A549 (cell line): Measurements from ENCODE around the gene PRX. TPM values are rescaled to one million over a fixed set of nuclear protein-coding genes. Genes with fewer than 3 reads are reported as not detected.

Experiments
- ATAC-seq, 2 experiments: fragments of 200-7000 bp in 1 of 2; fragments of >200 bp in 1 of 2; cut with Nextera tagmentation in 1 of 2; cut with Tn5 transposase in 1 of 2; 3 replicates each; pipeline versions ENCODE4 v1.8.0 to v1.9.1; 2018 to 2020; ENCODE audit warnings: mild to moderate bottlenecking in 1 of 2, moderate library complexity in 1 of 2
- CTCF ChIA-PET: fragments of 300-600 bp; sonication (Branson Sonifier 250); formaldehyde crosslinking; extraction: SDS; loops from one replicate; lab custom pipeline; 2021; ENCODE audit warnings: antibody characterized with exemption, inconsistent platforms; lab: Yijun Ruan, JAX
- POLR2A ChIA-PET: fragments of 350-600 bp; formaldehyde crosslinking; extraction: SDS; loops from one replicate; lab custom pipeline; 2021; ENCODE audit warnings: antibody characterized with exemption, inconsistent platforms; lab: Yijun Ruan, JAX
- DNase-seq, 2 experiments: peaks; one replicate each; pipeline versions ENCODE4 v3.0.0 to v3.0.0-alpha.2; 2011 to 2016; ENCODE audit warnings: low read depth in 1 of 2, low spot score in 1 of 2
- FAIRE-seq: peaks from 2 replicates; lab custom pipeline; 2011; peaks lifted over from hg19 to GRCh38; lab: Jason Lieb, UNC
- H3K27ac ChIP-seq, 2 experiments: fragments of >200 bp; sonication (Bioruptor Twin); formaldehyde crosslinking; 3 replicates each; pipeline ENCODE4 v1.5.1; 2016 to 2017
- H3K4me1 ChIP-seq: fragments of >200 bp; sonication (Bioruptor Twin); formaldehyde crosslinking; 3 replicates; pipeline ENCODE4 v1.6.1; 2016
- H3K4me2 ChIP-seq: fragments of >200 bp; sonication (Bioruptor Twin); formaldehyde crosslinking; 3 replicates; pipeline ENCODE4 v1.6.1; 2016
- H3K4me3 ChIP-seq: fragments of >200 bp; sonication (Bioruptor Twin); formaldehyde crosslinking; 3 replicates; pipeline ENCODE4 v1.5.1; 2016
- H3K9me3 ChIP-seq: fragments of >200 bp; sonication (Bioruptor Twin); formaldehyde crosslinking; 3 replicates; pipeline ENCODE4 v1.6.1; 2016
- BHLHE40 ChIP-seq: IDR thresholded peaks from 2 replicates; pipeline ENCODE4 v1.6.1; 2012; ENCODE audit warnings: low read depth, low read length, inconsistent platforms
- CHD2 ChIP-seq: fragments of 150-350 bp; IDR thresholded peaks from 2 replicates; pipeline ENCODE4 v1.6.1; 2014; ENCODE audit warnings: low read length; ENCODE audit not compliant: partially characterized antibody
- E2F6 ChIP-seq: IDR thresholded peaks from 2 replicates; pipeline ENCODE4 v1.6.1; 2012; ENCODE audit warnings: low read depth, borderline replicate concordance
- EHF ChIP-seq: fragments of 250-450 bp; sonication (Bioruptor Pico); IDR thresholded peaks from 2 replicates; pipeline ENCODE4 v1.5.0; 2020; ENCODE audit warnings: mild to moderate bottlenecking
- EP300 ChIP-seq, 2 experiments: fragments of >200 bp; sonication (Bioruptor Twin); formaldehyde crosslinking; IDR thresholded peaks; 2 replicates in 1 of 2; 3 replicates in 1 of 2; pipeline ENCODE4 v1.6.1; 2016 to 2017
- ESRRA ChIP-seq: fragments of 150-350 bp; IDR thresholded peaks from 2 replicates; pipeline ENCODE4 v1.6.1; 2014; ENCODE audit warnings: mild to moderate bottlenecking, low read length, borderline replicate concordance
- FOSB ChIP-seq: fragments of 250-450 bp; sonication (Bioruptor Pico); IDR thresholded peaks from 2 replicates; pipeline ENCODE4 v1.5.0; 2020; ENCODE audit warnings: mild to moderate bottlenecking, moderate library complexity
- FOXS1 ChIP-seq: fragments of 250-450 bp; sonication (Bioruptor Pico); IDR thresholded peaks from 2 replicates; pipeline ENCODE4 v1.5.0; 2020; ENCODE audit warnings: mild to moderate bottlenecking, moderate library complexity
- GATA3 ChIP-seq: IDR thresholded peaks from 2 replicates; pipeline ENCODE4 v1.6.1; 2012; ENCODE audit warnings: borderline replicate concordance
- HEYL ChIP-seq: fragments of 250-450 bp; sonication (Bioruptor Pico); IDR thresholded peaks from 2 replicates; pipeline ENCODE4 v1.8.0; 2021; ENCODE audit warnings: mild to moderate bottlenecking, moderate library complexity
- HOXA7 ChIP-seq: fragments of 250-450 bp; sonication (Bioruptor Pico); IDR thresholded peaks from 2 replicates; pipeline ENCODE4 v1.5.0; 2020; ENCODE audit warnings: mild to moderate bottlenecking, moderate library complexity
- HOXB13 ChIP-seq: fragments of 250-450 bp; sonication (Bioruptor Pico); IDR thresholded peaks from 2 replicates; pipeline ENCODE4 v1.5.0; 2020; ENCODE audit warnings: low read depth, mild to moderate bottlenecking, moderate library complexity
- HOXB5 ChIP-seq: fragments of 250-450 bp; sonication (Bioruptor Pico); IDR thresholded peaks from 2 replicates; pipeline ENCODE4 v1.5.0; 2020; ENCODE audit warnings: mild to moderate bottlenecking, moderate library complexity
- KDM5A ChIP-seq: fragments of 200-600 bp; sonication (generic); IDR thresholded peaks from 2 replicates; pipeline ENCODE4 v1.6.1; 2016; ENCODE audit warnings: antibody characterized with exemption, mild to moderate bottlenecking
- PHF8 ChIP-seq: fragments of 200-600 bp; sonication (generic); IDR thresholded peaks from 2 replicates; pipeline ENCODE4 v1.6.1; 2016; ENCODE audit warnings: low read depth, mild to moderate bottlenecking, antibody characterized with exemption, moderate library complexity, borderline replicate concordance
- POLR2AphosphoS2 ChIP-seq: conservative IDR thresholded peaks from 2 replicates; pipeline ENCODE4 v1.6.1; 2012; ENCODE audit warnings: low read length, improper control_type of control experiment, inconsistent platforms
- RAD21 ChIP-seq, 2 experiments: fragments of >200 bp in 1 of 2; sonication (Bioruptor Twin) in 1 of 2; formaldehyde crosslinking in 1 of 2; IDR thresholded peaks in 1 of 2; conservative IDR thresholded peaks in 1 of 2; 2 replicates in 1 of 2; 3 replicates in 1 of 2; pipeline ENCODE4 v1.6.1; 2012 to 2018; ENCODE audit warnings: inconsistent platforms in 1 of 2
- RARB ChIP-seq: fragments of 250-450 bp; sonication (Bioruptor Pico); IDR thresholded peaks from 2 replicates; pipeline ENCODE4 v1.8.0; 2021; ENCODE audit warnings: mild to moderate bottlenecking, moderate library complexity
- REST ChIP-seq: fragments of 200-600 bp; sonication (generic); IDR thresholded peaks from 2 replicates; pipeline ENCODE4 v1.6.1; 2016; ENCODE audit warnings: antibody characterized with exemption, mild to moderate bottlenecking, moderate library complexity
- RNF2 ChIP-seq: fragments of 200-600 bp; sonication (generic); IDR thresholded peaks from 2 replicates; pipeline ENCODE4 v1.6.1; 2016; ENCODE audit warnings: low read depth, mild to moderate bottlenecking, antibody characterized with exemption, moderate library complexity, borderline replicate concordance
- TP53 ChIP-seq: fragments of 250-450 bp; sonication (Bioruptor Pico); IDR thresholded peaks from 2 replicates; pipeline ENCODE4 v1.5.0; 2021; ENCODE audit warnings: mild to moderate bottlenecking, moderate library complexity
- ZFP36 ChIP-seq: fragments of 450-650 bp; IDR thresholded peaks from 2 replicates; pipeline ENCODE4 v1.6.1; 2014; ENCODE audit warnings: borderline replicate concordance; ENCODE audit not compliant: partially characterized antibody
- WGBS: methylation state at CpG from one replicate; pipeline ENCODE4 v1.1.6; 2017; ENCODE audit errors: missing lambda C conversion rate; 5-methylcytosine and 5-hydroxymethylcytosine counted together
- polyA plus RNA-seq, 4 experiments: library from polyadenylated mRNA; depleted of rRNA in 3 of 4; stranded (reverse); fragments of >200 nt; fragmentation: RNase III in 1 of 4; extraction: RNeasy Plus Mini Kit Qiagen cat#74134 plus additional on column Dnase treatment in 1 of 4; gene quantifications; 2 replicates in 3 of 4; 3 replicates in 1 of 4; pipeline ENCODE4 v1.2.3, GENCODE V29; 2011 to 2017

PRX gene
- polyA plus RNA-seq, 2 of the 4 experiments (the other 2 are of a cell fraction), result 1.6 to 1.8 TPM

- Histone ChIP-seq H3K4me1 (peaks cover 5% of the 10 kb centered on the region; the same call in 1 of the 3 replicates), H3K4me3 (no peak overlapping the region), H3K9me3 (no peaks in the 10 kb centered on the region), H3K27ac (no peak overlapping the region), H3K4me2 (no peak overlapping the region)
- TF ChIP-seq FOXS1 (CRISPR knock-in tag) (no peak), CHD2 (no peak), RNF2 (no peak), POLR2AphosphoS2 (no peak)
- POLR2A ChIA-PET, result no interaction called here
- CTCF ChIA-PET, result interaction anchor here (1.0 to 1.2 kb wide), 3 partner anchors 93 to 236 kb away, joined by 3 read pairs; no protein-coding TSS in a partner anchor
- DNase-seq (peak in 1 of 2 experiments; percentile 57), ATAC-seq (no peak; a peak in 1 of 6 replicates), FAIRE-seq (no peak)
- 86% methylated on average over 49 of the region's 49 CpGs for WGBS
These were observed 14.6 kb downstream of the PRX start for GRCh38 chr19:40398417-40399131.

GRCh38 chr19:40397568-40397906 lies 15.6 kb downstream of the PRX start:
- Histone ChIP-seq H3K4me3 (no peak overlapping the region), H3K27ac (no peak overlapping the region), H3K4me2 (no peak overlapping the region), H3K4me1 (no peaks in the 10 kb centered on the region), H3K9me3 (no peaks in the 10 kb centered on the region)
- ChIA-PET CTCF (interaction anchor here (0.9 to 4.3 kb wide), 8 partner anchors 14 to 237 kb away, joined by 3 to 35 read pairs (median 8); partner anchors contain the start of gene PRX), POLR2A (no interaction called here)
- no peak for FAIRE-seq
- 87% methylated on average over 22 of the region's 22 CpGs for whole genome bisulfite sequencing
- no peak for DNase-seq
- TF ChIP-seq ZFP36 (no peak), HOXB5 (no peak), CHD2 (no peak), BHLHE40 (no peak), ESRRA (no peak), TP53 (CRISPR knock-in tag) (no peak), RARB (CRISPR knock-in tag) (no peak), HOXA7 (CRISPR knock-in tag) (no peak), E2F6 (no peak), RAD21 (conservative IDR thresholded peaks at IDR 0.05 in 1 of 2, IDR thresholded peaks at IDR 0.05 in 1 of 2) (no peak), HEYL (CRISPR knock-in tag) (no peak), REST (no peak), EP300 (IDR thresholded peaks at IDR 0.05) (no peak), KDM5A (no peak), GATA3 (no peak), HOXB13 (CRISPR knock-in tag) (no peak), EHF (CRISPR knock-in tag) (no peak), PHF8 (no peak), FOSB (CRISPR knock-in tag) (no peak)
- no peak for ATAC-seq
